Neural progenitor cell (in vitro differentiated cells): ENCODE results near the gene YEATS2. TPM values are rescaled to one million over a fixed set of nuclear protein-coding genes. Genes with fewer than 3 reads are reported as not detected.
A peak's percentile ranks its signal among the peaks of the same experiment; 100 is the strongest.

ENCODE experiments used
- DNase-seq: peaks from one replicate; pipeline ENCODE4 v3.0.0-alpha.2; 2016; ENCODE audit warnings: low spot score
- H2AFZ ChIP-seq: fragments of 200-600 bp; sonication (generic); replicated peaks from 2 replicates; pipeline ENCODE4 v1.6.1; 2016; ENCODE audit warnings: antibody characterized with exemption
- H3F3A ChIP-seq: fragments of 200-600 bp; sonication (generic); 2 replicates; pipeline ENCODE4 v1.6.1; 2016; ENCODE audit warnings: antibody characterized with exemption, low read depth
- H3K27ac ChIP-seq: fragments of 200-600 bp; sonication (generic); 2 replicates; pipeline ENCODE4 v1.5.1; 2016; ENCODE audit warnings: mild to moderate bottlenecking
- H3K27me3 ChIP-seq: fragments of 200-600 bp; sonication (generic); 2 replicates; pipeline ENCODE4 v1.6.1; 2016; ENCODE audit warnings: mild to moderate bottlenecking, moderate library complexity
- H3K36me3 ChIP-seq: fragments of 200-600 bp; sonication (generic); 2 replicates; pipeline ENCODE4 v1.5.1; 2016
- H3K4me1 ChIP-seq: fragments of 200-600 bp; sonication (generic); 2 replicates; pipeline ENCODE4 v1.6.1; 2016; ENCODE audit warnings: mixed run types
- H3K4me2 ChIP-seq: fragments of 200-600 bp; sonication (generic); 2 replicates; pipeline ENCODE4 v1.6.1; 2016
- H3K4me3 ChIP-seq: fragments of 200-600 bp; sonication (generic); 2 replicates; pipeline ENCODE4 v1.5.1; 2016
- H3K79me2 ChIP-seq: fragments of 200-600 bp; sonication (generic); 2 replicates; pipeline ENCODE4 v1.6.1; 2016; ENCODE audit warnings: low read depth
- H3K9ac ChIP-seq: fragments of 200-600 bp; sonication (generic); 2 replicates; pipeline ENCODE4 v1.6.1; 2016
- H3K9me3 ChIP-seq: fragments of 200-600 bp; sonication (generic); 2 replicates; pipeline ENCODE4 v1.5.1; 2016; ENCODE audit warnings: low read depth
- H4K20me1 ChIP-seq: fragments of 200-600 bp; sonication (generic); 2 replicates; pipeline ENCODE4 v1.6.1; 2016; ENCODE audit warnings: low read depth
- H3K27ac Mint-ChIP-seq: 3 replicates; pipeline ENCODE4 v1.8.0; 2021; ENCODE audit warnings: mixed read lengths
- H3K27me3 Mint-ChIP-seq: 2 replicates; pipeline ENCODE4 v1.8.0; 2022; ENCODE audit warnings: low read depth, mild to moderate bottlenecking, inconsistent platforms, moderate library complexity, mixed read lengths; ENCODE audit not compliant: insufficient read depth
- H3K36me3 Mint-ChIP-seq: 3 replicates; pipeline ENCODE4 v1.8.0; 2021; ENCODE audit warnings: mixed read lengths
- H3K4me1 Mint-ChIP-seq: 3 replicates; pipeline ENCODE4 v1.8.0; 2021; ENCODE audit warnings: mixed read lengths
- H3K4me3 Mint-ChIP-seq: 3 replicates; pipeline ENCODE4 v1.8.0; 2021; ENCODE audit warnings: mild to moderate bottlenecking, moderate library complexity, mixed read lengths
- H3K9me3 Mint-ChIP-seq: 3 replicates; pipeline ENCODE4 v1.8.0; 2020; ENCODE audit warnings: mixed read lengths
- EZH2 ChIP-seq: fragments of 200-600 bp; sonication (generic); IDR thresholded peaks from 2 replicates; pipeline ENCODE4 v1.6.1; 2017; ENCODE audit warnings: antibody characterized with exemption, mild to moderate bottlenecking, moderate library complexity
- EZH2phosphoT487 ChIP-seq: fragments of 200-600 bp; sonication (generic); IDR thresholded peaks from 2 replicates; pipeline ENCODE4 v1.6.1; 2017; ENCODE audit warnings: antibody characterized with exemption
- total RNA-seq: library from RNA; depleted of rRNA; stranded (reverse); fragments of >200 nt; gene quantifications from 2 replicates; pipeline ENCODE4 v1.2.3, GENCODE V29; 2015; ENCODE audit warnings: low replicate concordance
- TF ChIP-seq, protein P1 (sequence below): fragments of 200-600 bp; sonication (generic); IDR thresholded peaks from 2 replicates; pipeline ENCODE4 v1.5.1; 2017; ENCODE audit warnings: antibody characterized with exemption, mild to moderate bottlenecking

YEATS2 gene
- total RNA-seq, 1 donor from 2014 or later: 72.1 TPM

DNA sequence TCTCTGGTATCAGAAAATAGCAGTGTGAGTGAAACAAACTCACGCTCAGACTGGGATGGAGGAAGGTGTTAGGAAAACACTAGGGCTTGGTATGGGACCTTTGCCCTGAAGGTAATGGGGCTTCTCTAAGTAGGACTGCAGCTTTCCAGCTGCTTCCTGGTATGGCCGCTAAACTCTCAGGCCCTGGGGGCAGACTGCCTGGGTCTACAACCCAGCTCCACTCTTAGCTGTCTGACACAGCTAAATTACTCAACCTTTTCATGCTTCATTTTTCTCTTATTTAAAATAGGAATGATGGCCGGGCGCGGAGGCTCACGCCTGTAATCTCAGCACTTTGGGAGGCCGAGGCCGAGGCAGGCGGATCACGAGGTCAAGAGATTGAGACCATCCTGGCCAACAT lies 5.2 kb upstream of the YEATS2 start:
- no peaks in the 10 kb centered on the region for H3K27me3 ChIP-seq
- no peak overlapping the region for H3K4me3 ChIP-seq
- no peak overlapping the region for H3K4me2 ChIP-seq
- DNase-seq: no peak
- H3K9ac ChIP-seq: no peak overlapping the region
- H2AFZ ChIP-seq: no peak overlapping the region
- Mint-ChIP-seq H3K27me3 (peaks cover 2% of the 10 kb centered on the region), H3K4me3 (no peak overlapping the region), H3K9me3 (no peaks in the 10 kb centered on the region), H3K4me1 (peaks cover 4% of the 10 kb centered on the region), H3K27ac (no peak overlapping the region), H3K36me3 (no peaks in the 10 kb centered on the region)
- no peaks in the 10 kb centered on the region for H3K79me2 ChIP-seq
- no peak overlapping the region for H3K27ac ChIP-seq
- H3F3A ChIP-seq: no peaks in the 10 kb centered on the region
- no peaks in the 10 kb centered on the region for H3K9me3 ChIP-seq
- H4K20me1 ChIP-seq: no peaks in the 10 kb centered on the region
- no peaks in the 10 kb centered on the region for H3K4me1 ChIP-seq
- H3K36me3 ChIP-seq: no peaks in the 10 kb centered on the region
- TF ChIP-seq EZH2phosphoT487: no peak
- TF ChIP-seq, protein P1, sequence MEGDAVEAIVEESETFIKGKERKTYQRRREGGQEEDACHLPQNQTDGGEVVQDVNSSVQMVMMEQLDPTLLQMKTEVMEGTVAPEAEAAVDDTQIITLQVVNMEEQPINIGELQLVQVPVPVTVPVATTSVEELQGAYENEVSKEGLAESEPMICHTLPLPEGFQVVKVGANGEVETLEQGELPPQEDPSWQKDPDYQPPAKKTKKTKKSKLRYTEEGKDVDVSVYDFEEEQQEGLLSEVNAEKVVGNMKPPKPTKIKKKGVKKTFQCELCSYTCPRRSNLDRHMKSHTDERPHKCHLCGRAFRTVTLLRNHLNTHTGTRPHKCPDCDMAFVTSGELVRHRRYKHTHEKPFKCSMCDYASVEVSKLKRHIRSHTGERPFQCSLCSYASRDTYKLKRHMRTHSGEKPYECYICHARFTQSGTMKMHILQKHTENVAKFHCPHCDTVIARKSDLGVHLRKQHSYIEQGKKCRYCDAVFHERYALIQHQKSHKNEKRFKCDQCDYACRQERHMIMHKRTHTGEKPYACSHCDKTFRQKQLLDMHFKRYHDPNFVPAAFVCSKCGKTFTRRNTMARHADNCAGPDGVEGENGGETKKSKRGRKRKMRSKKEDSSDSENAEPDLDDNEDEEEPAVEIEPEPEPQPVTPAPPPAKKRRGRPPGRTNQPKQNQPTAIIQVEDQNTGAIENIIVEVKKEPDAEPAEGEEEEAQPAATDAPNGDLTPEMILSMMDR: no peak
- TF ChIP-seq EZH2: no peak

DNA sequence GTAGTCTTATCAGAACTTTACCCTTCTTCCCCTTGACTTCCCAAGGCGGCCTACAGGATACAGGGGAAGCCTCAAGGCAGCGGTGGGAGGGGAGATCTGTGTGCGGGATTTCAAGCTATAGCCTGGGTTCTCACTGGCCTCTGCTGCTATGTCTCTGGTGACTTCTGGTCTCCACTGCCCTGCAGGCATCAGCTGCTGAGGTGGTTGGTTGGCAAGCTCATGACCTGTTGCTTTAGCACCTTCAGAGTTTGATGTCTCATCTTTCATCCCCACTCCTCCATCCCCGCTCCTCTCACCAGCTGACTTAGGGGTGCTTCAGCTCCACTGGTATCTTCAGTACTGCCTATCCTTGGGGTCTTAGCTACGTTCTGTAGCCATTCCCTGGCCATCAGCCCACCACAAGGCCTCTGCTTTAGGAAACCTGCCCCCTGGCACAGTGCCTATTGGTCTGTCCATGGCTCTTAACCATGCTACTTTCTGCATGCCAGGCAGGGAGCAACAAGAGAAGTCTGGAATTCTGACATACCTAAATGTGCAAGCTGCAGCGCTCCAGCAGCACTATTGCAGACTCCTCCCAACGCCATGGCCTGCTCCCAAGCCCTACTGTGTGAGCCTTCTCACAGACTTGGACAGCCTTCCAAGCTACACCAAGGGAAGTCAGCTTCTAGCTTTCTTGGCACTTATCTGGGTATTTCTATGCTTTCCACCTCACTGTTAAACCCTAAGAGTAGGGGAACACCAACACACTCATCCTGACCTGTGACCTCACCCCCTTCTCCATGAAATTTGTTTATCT lies 1.8 kb upstream of the YEATS2 start:
- DNase-seq: no peak
- no peak overlapping the region for H3K4me3 ChIP-seq
- H3K4me2 ChIP-seq: no peak overlapping the region
- H3F3A ChIP-seq: no peaks in the 10 kb centered on the region
- H3K27ac ChIP-seq: no peak overlapping the region
- no peak overlapping the region for H3K9ac ChIP-seq
- H3K4me1 ChIP-seq: peaks cover 12% of the 10 kb centered on the region
- peaks cover 2% of the 10 kb centered on the region for H3K36me3 Mint-ChIP-seq
- H3K9me3 Mint-ChIP-seq: no peaks in the 10 kb centered on the region
- peaks cover 30% of the 10 kb centered on the region for H3K79me2 ChIP-seq
- H3K27me3 ChIP-seq: no peaks in the 10 kb centered on the region
- H3K27me3 Mint-ChIP-seq: no peaks in the 10 kb centered on the region
- no peaks in the 10 kb centered on the region for H3K36me3 ChIP-seq
- no peak for TF ChIP-seq EZH2
- TF ChIP-seq EZH2phosphoT487: no peak
- TF ChIP-seq, protein P1: no peak
- no peaks in the 10 kb centered on the region for H3K9me3 ChIP-seq
- H4K20me1 ChIP-seq: peaks cover 27% of the 10 kb centered on the region
- H3K27ac Mint-ChIP-seq: no peak overlapping the region
- peaks cover 25% of the 10 kb centered on the region for H3K4me1 Mint-ChIP-seq
- no peak overlapping the region for H2AFZ ChIP-seq
- H3K4me3 Mint-ChIP-seq: peak overlapping the region; percentile 2

DNA sequence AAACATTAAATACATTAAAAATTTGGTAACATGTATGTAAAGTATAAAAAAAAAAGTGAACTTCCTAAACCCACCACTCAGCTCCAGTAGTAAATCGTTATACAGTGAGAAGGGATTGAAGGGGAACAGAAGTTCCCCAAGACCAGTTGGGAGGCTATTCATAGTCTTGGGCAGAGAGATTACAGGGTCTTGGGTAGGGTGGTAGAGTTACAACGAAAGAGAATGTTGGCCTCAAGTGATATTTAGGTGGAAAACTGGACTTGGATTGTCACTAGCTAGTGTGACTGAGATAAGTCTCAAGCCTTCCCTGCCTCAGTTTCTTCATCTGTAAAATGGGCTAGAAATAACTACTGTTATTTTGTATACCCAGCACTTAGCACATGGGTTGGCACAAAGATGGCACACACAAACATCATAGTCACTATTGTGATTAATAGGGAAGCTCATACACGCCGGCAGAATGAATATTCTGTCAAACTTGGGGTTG lies 431 bp upstream of the YEATS2 start:
- H3K79me2 ChIP-seq: peaks cover 44% of the 10 kb centered on the region
- peak overlapping the region; percentile 51 for H3K4me2 ChIP-seq
- Mint-ChIP-seq H3K4me3 (peak overlapping the region; percentile 89), H3K36me3 (peaks cover 6% of the 10 kb centered on the region), H3K4me1 (peaks cover 31% of the 10 kb centered on the region), H3K27ac (peak overlapping the region; percentile 83), H3K9me3 (no peaks in the 10 kb centered on the region), H3K27me3 (no peaks in the 10 kb centered on the region)
- H3K9me3 ChIP-seq: no peaks in the 10 kb centered on the region
- no peaks in the 10 kb centered on the region for H3K27me3 ChIP-seq
- H3K4me3 ChIP-seq: peak overlapping the region; percentile 95
- peaks cover 12% of the 10 kb centered on the region for H3K4me1 ChIP-seq
- peaks cover 41% of the 10 kb centered on the region for H4K20me1 ChIP-seq
- no peaks in the 10 kb centered on the region for H3K36me3 ChIP-seq
- no peak for DNase-seq
- TF ChIP-seq EZH2: no peak
- TF ChIP-seq, protein P1: no peak
- no peak for TF ChIP-seq EZH2phosphoT487
- no peaks in the 10 kb centered on the region for H3F3A ChIP-seq
- peak overlapping the region; percentile 16 for H2AFZ ChIP-seq
- no peak overlapping the region for H3K27ac ChIP-seq
- no peak overlapping the region for H3K9ac ChIP-seq
